GM12872 (cell line): ENCODE measurements around the gene ESF1.

Experiments used
- TF ChIP-seq, protein P1 (sequence below): IDR thresholded peaks from 3 replicates; pipeline ENCODE4 v1.5.1; 2011; ENCODE audit warnings: low read depth, mild to moderate bottlenecking, low read length, moderate library complexity; ENCODE audit not compliant: insufficient read depth

Gene ESF1

DNA sequence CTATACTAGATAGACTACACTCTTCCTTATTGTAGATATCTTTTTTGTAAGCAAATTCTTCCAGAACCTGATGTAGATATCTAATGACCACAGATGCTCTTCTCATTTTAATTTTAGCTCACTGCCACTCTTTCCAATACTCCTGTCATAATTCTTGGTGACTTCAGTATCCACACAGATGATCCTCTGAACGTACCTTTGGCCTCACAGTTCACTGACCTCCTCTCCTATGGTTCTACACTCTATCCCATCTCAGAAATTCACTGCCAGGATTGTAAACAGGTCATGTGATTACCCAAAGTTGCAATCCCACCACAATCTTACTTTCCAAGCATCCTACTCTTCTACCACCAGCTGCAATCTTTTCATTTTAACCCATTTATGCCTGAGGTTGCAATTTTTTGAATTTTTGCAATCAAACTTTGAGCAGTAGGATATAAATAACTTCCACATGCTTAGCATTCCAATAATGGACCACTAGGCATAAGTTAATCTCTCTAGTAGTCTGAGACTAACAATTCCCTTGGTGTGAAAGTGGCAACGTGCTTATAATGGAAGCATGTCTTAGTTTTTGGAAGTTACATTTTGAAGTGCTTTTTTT is 31.2 kb downstream of the ESF1 start:
- TF ChIP-seq, protein P1, sequence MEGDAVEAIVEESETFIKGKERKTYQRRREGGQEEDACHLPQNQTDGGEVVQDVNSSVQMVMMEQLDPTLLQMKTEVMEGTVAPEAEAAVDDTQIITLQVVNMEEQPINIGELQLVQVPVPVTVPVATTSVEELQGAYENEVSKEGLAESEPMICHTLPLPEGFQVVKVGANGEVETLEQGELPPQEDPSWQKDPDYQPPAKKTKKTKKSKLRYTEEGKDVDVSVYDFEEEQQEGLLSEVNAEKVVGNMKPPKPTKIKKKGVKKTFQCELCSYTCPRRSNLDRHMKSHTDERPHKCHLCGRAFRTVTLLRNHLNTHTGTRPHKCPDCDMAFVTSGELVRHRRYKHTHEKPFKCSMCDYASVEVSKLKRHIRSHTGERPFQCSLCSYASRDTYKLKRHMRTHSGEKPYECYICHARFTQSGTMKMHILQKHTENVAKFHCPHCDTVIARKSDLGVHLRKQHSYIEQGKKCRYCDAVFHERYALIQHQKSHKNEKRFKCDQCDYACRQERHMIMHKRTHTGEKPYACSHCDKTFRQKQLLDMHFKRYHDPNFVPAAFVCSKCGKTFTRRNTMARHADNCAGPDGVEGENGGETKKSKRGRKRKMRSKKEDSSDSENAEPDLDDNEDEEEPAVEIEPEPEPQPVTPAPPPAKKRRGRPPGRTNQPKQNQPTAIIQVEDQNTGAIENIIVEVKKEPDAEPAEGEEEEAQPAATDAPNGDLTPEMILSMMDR, result no peak

DNA sequence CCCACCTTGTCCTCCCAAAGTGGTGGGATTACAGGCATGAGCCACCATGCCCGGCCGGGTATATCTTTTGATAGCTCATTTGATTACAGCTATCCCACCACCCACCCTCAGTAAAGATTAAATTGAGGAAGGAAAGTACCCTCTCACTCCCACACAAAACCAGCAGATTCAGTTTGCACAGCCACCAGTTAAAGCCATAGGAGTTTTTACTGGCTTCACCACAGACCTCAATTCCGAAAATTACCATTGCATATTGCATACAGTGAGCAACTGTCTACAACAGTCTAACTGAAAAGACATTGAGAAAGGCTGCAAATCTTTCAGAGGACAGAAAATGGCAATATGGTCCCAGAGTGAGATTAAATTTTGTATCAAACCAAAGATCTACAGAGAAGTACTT is 34.9 kb downstream of the ESF1 start:
- TF ChIP-seq, protein P1, result no peak

DNA sequence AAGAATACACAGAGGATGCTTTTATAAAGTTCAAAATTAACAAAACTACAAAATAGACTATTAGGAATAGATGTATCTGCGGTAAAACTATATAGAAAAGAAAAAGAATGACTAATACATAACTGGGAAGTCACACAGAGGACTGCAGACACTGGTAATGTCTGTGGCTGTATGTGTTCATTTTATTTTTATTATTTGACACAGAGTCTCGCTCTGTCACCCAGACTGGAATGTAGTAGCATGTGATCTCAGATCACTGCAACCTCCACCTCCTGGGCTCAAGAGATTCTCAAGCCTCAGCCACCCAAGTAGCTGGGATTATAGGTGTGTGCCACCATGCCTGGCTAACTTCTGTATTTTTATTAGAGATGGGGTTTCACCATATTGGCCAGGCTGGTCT is 38.9 kb downstream of the ESF1 start:
- TF ChIP-seq, protein P1, result no peak

DNA sequence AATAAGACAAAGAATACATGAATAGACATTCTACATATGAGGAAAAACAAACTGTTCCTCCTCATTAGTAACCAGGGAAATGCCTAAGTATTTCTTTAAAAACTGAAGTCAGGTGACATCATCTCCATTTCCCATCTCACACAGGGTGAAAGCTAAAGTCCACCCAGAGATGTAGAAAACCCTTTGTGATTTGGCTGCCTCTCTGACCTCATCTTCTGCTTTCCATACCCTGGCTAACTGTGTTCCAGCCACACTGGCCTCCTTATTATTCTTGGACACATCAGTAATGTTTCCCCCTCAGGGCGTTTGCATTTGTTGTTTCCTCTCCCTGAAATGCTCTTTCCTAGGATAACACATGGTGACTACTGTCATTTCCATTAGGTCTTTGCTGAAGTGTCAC is 40.4 kb downstream of the ESF1 start:
- TF ChIP-seq, protein P1, result no peak

DNA sequence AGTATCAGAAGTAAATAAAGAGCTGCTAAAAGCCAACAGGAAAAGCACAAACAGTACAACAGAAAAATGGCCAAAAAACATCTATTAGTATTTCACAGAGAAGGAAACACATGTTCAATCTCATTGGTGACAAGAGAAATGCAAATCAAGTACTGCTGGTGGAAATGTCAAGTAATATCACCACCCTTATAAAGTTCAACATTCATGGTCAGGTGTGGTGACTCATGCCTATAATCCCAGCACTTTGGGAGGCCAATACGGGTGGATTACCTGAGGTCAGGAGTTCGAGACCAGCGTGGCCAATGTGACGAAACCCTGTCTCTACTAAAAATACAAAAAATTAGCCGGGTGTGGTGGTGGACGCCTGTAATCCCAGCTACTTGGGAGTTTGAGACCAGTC is 42.8 kb downstream of the ESF1 start:
- TF ChIP-seq, protein P1, result no peak

DNA sequence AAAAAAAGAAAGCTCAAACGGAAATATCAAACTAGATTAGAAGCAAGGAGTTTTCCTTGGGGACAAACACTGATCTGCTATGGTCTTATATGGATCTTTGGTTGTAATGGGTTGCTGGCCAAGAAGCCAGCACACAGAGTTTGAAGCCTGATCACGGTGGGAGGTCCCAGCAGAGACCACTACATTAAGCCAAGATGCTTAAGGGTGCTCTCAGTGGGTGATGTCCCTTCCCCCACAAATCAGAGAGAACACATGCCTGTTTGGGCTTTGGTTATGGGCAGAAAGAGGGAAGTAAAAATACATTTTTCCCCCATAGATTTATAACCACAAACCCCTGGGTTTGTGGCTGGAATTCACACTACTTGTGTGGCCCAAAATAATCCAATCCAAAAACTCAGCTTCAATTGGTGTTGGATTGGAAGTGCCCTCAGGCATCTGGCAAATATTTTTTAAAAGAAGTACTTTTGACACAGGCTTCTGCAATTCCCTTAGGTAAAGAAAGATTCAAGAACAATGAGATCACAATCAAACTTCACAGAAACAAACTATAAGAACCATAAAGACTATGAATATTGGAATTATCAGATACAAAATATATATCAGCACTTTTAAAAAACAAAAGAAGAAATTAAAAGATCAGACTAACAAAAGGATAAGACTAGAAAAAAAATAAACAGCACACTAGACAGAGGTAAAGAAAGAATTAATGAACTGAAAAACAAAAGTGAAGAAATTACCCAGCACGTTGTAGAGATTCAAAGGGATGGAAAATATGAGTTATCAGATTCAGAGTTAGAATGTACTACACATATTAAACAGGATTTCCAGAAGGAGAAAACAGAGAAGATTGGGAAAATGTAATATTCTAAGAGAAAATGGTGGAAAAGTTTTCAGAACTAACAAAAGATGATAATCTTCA is 44.7 kb downstream of the ESF1 start:
- TF ChIP-seq, protein P1, result no peak

DNA sequence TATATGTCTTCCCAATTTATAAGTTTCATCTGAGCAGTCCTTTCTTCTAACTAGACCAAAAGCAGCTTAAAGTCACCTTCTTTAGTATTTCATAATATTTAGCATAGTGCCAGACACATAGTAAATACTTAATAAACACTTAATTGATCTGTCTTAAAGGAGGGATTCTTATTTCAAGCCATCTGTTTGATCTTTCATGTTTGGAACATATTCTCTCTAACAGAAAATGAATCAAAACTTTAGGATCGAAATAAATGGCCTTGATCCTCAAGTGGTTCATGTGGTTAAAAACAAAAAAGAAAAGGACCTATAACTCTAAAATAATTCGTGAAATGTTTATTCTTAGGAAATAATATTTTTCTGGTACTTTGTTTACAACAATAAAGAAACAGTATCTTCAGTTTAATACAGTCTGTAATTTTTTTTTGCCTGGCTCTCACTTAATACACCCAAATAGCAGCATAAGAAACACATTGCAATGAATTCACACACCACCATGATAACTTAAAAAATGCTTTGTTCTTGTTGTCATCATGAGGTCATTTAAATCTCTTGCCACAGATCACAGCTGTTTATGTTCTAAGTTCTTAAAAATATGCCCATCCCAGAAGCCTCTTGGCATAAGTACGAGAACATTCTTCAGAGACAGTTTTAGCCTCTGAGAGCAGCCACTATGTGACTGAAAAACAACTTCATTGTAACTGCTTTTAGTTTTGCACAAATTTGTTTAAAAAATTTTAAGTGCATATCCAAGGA is 48.1 kb downstream of the ESF1 start:
- TF ChIP-seq, protein P1, result no peak
